ENCODE measurements around the gene R3HDM4.
"Not testable (repeated sequence)": the region's sequence is repeated elsewhere in the genome, so short reads cannot be mapped to it uniquely, and the experiment has no call there.

R3HDM4 gene

GRCh38 chr19:852136-853013 lies 60.6 kb downstream of the R3HDM4 start, which contains the start of gene ELANE:
TSS of gene ELANE (plus strand) at chr19:852303. CDS start at chr19:852329, 26 bp downstream.
- H4K20me1 ChIP-seq (ENCODE audit: insufficient read depth, low read length), result no peaks in the 10 kb centered on the region
- no peaks in the 10 kb centered on the region; the same call in 1 of the 2 replicates for H3K27me3 ChIP-seq (ENCODE audit: insufficient read depth, low read length)
- H2AFZ ChIP-seq (ENCODE audit: low read length), result no peak within 1 kb of the TSS
- H3K9me3 ChIP-seq (ENCODE audit: low read length), result no peaks in the 10 kb centered on the region
- H3K79me2 ChIP-seq (ENCODE audit: insufficient read depth, low read length), result no peaks in the 10 kb centered on the region
- no peaks in the 10 kb centered on the region for H3K4me1 ChIP-seq (ENCODE audit: insufficient read depth, low read length, severe bottlenecking)
- no peak within 1 kb of the TSS for H3K4me3 ChIP-seq (ENCODE audit: low read depth, low read length, poor library complexity, severe bottlenecking)
- no peaks in the 10 kb centered on the region for H3K9me2 ChIP-seq (ENCODE audit: low read depth, low read length)
- H3F3A ChIP-seq (ENCODE audit: insufficient read depth, low read length), result no peaks in the 10 kb centered on the region
- H3K9ac ChIP-seq (ENCODE audit: low read length), result no peak within 1 kb of the TSS
- no peaks in the 10 kb centered on the region for H3K36me3 ChIP-seq (ENCODE audit: insufficient read depth, low read length)
- no peak within 1 kb of the TSS for H3K4me2 ChIP-seq (ENCODE audit: low read length)
- no peak for TF ChIP-seq EZH2 (IDR thresholded peaks at IDR 0.05; ENCODE audit: borderline replicate concordance, low read length)
- TF ChIP-seq, protein P1, sequence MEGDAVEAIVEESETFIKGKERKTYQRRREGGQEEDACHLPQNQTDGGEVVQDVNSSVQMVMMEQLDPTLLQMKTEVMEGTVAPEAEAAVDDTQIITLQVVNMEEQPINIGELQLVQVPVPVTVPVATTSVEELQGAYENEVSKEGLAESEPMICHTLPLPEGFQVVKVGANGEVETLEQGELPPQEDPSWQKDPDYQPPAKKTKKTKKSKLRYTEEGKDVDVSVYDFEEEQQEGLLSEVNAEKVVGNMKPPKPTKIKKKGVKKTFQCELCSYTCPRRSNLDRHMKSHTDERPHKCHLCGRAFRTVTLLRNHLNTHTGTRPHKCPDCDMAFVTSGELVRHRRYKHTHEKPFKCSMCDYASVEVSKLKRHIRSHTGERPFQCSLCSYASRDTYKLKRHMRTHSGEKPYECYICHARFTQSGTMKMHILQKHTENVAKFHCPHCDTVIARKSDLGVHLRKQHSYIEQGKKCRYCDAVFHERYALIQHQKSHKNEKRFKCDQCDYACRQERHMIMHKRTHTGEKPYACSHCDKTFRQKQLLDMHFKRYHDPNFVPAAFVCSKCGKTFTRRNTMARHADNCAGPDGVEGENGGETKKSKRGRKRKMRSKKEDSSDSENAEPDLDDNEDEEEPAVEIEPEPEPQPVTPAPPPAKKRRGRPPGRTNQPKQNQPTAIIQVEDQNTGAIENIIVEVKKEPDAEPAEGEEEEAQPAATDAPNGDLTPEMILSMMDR (IDR thresholded peaks at IDR 0.05; ENCODE audit: low read length), result no peak
- H3K27ac ChIP-seq (ENCODE audit: low read depth, low read length, poor library complexity, severe bottlenecking), result no peak within 1 kb of the TSS

- Histone ChIP-seq H3K27me3 (ENCODE audit: insufficient read depth, low read length) (no peaks in the 10 kb centered on the region; the same call in 1 of the 2 replicates), H3K4me1 (ENCODE audit: insufficient read depth, low read length, severe bottlenecking) (no peaks in the 10 kb centered on the region), H3K27ac (ENCODE audit: low read depth, low read length, poor library complexity, severe bottlenecking) (no peak overlapping the region), H3K4me2 (ENCODE audit: low read length) (no peak overlapping the region), H3K9me3 (ENCODE audit: low read length) (no peaks in the 10 kb centered on the region), H3F3A (ENCODE audit: insufficient read depth, low read length) (no peaks in the 10 kb centered on the region), H4K20me1 (ENCODE audit: insufficient read depth, low read length) (no peaks in the 10 kb centered on the region), H3K9me2 (ENCODE audit: low read depth, low read length) (no peaks in the 10 kb centered on the region), H3K9ac (ENCODE audit: low read length) (no peak overlapping the region), H3K4me3 (ENCODE audit: low read depth, low read length, poor library complexity, severe bottlenecking) (no peak overlapping the region), H3K36me3 (ENCODE audit: insufficient read depth, low read length) (no peaks in the 10 kb centered on the region), H3K79me2 (ENCODE audit: insufficient read depth, low read length) (no peaks in the 10 kb centered on the region), H2AFZ (ENCODE audit: low read length) (no peak overlapping the region)
- TF ChIP-seq EZH2 (IDR thresholded peaks at IDR 0.05; ENCODE audit: borderline replicate concordance, low read length), result no peak
- TF ChIP-seq, protein P1 (IDR thresholded peaks at IDR 0.05; ENCODE audit: low read length), result no peak
Observed at GRCh38 chr19:850979-851335, 62.1 kb downstream of the R3HDM4 start.

DNA sequence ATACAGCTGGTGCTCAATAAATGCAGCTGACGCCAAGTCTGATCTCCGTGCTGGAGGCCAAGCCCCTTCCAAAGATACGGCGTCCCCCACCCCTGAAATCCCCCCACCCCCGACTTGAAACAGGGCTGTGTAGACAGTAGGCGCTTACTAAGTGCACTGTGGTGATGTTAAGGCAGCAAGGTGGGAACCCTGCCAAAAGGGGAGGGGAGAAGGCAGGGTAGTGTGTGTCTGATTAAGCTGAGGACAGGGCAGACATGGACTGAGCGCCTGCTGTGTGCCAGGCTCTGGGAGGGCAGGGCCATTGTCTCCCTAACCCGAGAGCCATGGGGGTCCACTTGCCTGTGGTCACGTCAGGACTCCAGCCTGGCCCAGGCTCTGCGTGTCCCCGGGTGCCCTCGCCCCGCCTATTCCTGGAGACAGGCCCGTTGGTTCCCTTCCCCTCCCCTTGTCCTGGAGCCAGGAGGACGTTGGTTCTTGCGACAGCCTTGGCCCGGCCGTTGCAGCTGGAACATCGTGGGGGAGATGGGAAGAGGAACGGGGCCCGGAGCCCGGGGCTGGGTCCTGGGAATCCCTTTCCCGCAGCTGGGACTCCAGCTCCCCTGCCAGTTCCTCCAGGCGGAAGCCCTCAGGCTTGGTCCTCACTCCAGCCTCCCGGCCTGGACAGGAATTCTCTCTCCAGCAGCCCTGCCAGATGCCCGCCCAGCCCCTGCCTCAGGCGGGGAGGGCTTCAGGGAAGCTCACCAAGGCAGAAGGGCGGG lies 62.6 kb downstream of the R3HDM4 start:
- no peaks in the 10 kb centered on the region for H3K9me3 ChIP-seq (ENCODE audit: low read length)
- no peak overlapping the region for H3K4me2 ChIP-seq (ENCODE audit: low read length)
- no peaks in the 10 kb centered on the region for H3K36me3 ChIP-seq (ENCODE audit: insufficient read depth, low read length)
- H3K9me2 ChIP-seq (ENCODE audit: low read depth, low read length), result no peaks in the 10 kb centered on the region
- no peak overlapping the region for H3K4me3 ChIP-seq (ENCODE audit: low read depth, low read length, poor library complexity, severe bottlenecking)
- H3K4me1 ChIP-seq (ENCODE audit: insufficient read depth, low read length, severe bottlenecking), result no peaks in the 10 kb centered on the region
- H3K27me3 ChIP-seq (ENCODE audit: insufficient read depth, low read length), result no peaks in the 10 kb centered on the region; the same call in 1 of the 2 replicates
- TF ChIP-seq EZH2 (IDR thresholded peaks at IDR 0.05; ENCODE audit: borderline replicate concordance, low read length), result no peak
- TF ChIP-seq, protein P1 (IDR thresholded peaks at IDR 0.05; ENCODE audit: low read length), result no peak
- H3K27ac ChIP-seq (ENCODE audit: low read depth, low read length, poor library complexity, severe bottlenecking), result no peak overlapping the region
- no peaks in the 10 kb centered on the region for H3K79me2 ChIP-seq (ENCODE audit: insufficient read depth, low read length)
- no peaks in the 10 kb centered on the region for H3F3A ChIP-seq (ENCODE audit: insufficient read depth, low read length)
- H3K9ac ChIP-seq (ENCODE audit: low read length), result no peak overlapping the region
- no peak overlapping the region for H2AFZ ChIP-seq (ENCODE audit: low read length)
- no peaks in the 10 kb centered on the region for H4K20me1 ChIP-seq (ENCODE audit: insufficient read depth, low read length)

DNA sequence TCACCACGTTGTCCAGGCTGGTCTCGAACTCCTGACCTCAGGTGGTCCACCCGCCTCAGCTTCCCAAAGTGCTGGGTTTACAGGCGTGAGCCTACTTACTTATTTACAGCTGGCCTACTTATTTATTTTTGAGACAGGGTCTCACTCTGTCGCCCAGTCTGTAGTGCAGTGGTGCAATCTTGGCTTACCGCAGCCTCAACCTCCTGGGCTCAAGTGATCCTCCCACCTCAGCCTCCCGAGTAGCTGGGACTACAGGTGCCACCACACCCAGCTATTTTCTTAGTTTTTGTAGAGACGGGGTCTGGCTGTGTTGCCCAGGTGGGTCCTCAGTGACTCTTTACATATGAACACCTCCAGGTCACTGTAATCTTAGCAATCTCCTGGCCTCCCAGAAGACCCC lies 63.8 kb downstream of the R3HDM4 start:
- not testable (repeated sequence) for H3K36me3 ChIP-seq (ENCODE audit: insufficient read depth, low read length); H3K27me3 ChIP-seq (ENCODE audit: insufficient read depth, low read length); H3K4me1 ChIP-seq (ENCODE audit: insufficient read depth, low read length, severe bottlenecking); H3K4me3 ChIP-seq (ENCODE audit: low read depth, low read length, poor library complexity, severe bottlenecking); H3K79me2 ChIP-seq (ENCODE audit: insufficient read depth, low read length); H3K9me2 ChIP-seq (ENCODE audit: low read depth, low read length); H3K9ac ChIP-seq (ENCODE audit: low read length); H2AFZ ChIP-seq (ENCODE audit: low read length); H3K27ac ChIP-seq (ENCODE audit: low read depth, low read length, poor library complexity, severe bottlenecking); H4K20me1 ChIP-seq (ENCODE audit: insufficient read depth, low read length); H3F3A ChIP-seq (ENCODE audit: insufficient read depth, low read length); H3K9me3 ChIP-seq (ENCODE audit: low read length); H3K4me2 ChIP-seq (ENCODE audit: low read length)

Measured in OCI-LY1 (cell line).